Fibroblast of lung (primary cell): ENCODE results near the gene CAMK1D. TPM values are rescaled to one million over a fixed set of nuclear protein-coding genes. Genes with fewer than 3 reads are reported as not detected.

Experiments used
- DNase-seq, 2 donors: peaks; one replicate each; pipeline versions ENCODE4 v3.0.0 to v3.0.0-alpha.2; 2010; ENCODE audit warnings: low read depth in 2 of 2
- H2AFZ ChIP-seq: 2 replicates; pipeline ENCODE4 v1.5.1; 2012; ENCODE audit warnings: low read length, control low read depth, inconsistent platforms
- H3K27ac ChIP-seq: 2 replicates; pipeline ENCODE4 v1.5.1; 2011; ENCODE audit warnings: low read length, control low read depth; ENCODE audit not compliant: insufficient read depth
- H3K27me3 ChIP-seq: 2 replicates; pipeline ENCODE4 v1.5.1; 2011; ENCODE audit warnings: mild to moderate bottlenecking, low read length; ENCODE audit not compliant: control insufficient read depth, insufficient read depth
- H3K36me3 ChIP-seq: 2 replicates; pipeline ENCODE4 v1.5.1; 2011; ENCODE audit warnings: low read length; ENCODE audit not compliant: control insufficient read depth, insufficient read depth
- H3K4me1 ChIP-seq: 2 replicates; pipeline ENCODE4 v1.5.1; 2011; ENCODE audit warnings: low read length; ENCODE audit not compliant: control insufficient read depth, insufficient read depth; ENCODE audit errors: extremely low read depth
- H3K4me2 ChIP-seq: 2 replicates; pipeline ENCODE4 v1.5.1; 2011; ENCODE audit warnings: low read length, control low read depth; ENCODE audit not compliant: insufficient read depth; ENCODE audit errors: extremely low read depth
- H3K4me3 ChIP-seq, 4 experiments: fragments of 200-600 bp in 1 of 4; sonication (generic) in 1 of 4; replicated peaks in 1 of 4; 2 replicates each; pipeline ENCODE4 v1.5.1; 2011 to 2016; ENCODE audit warnings: low read length in 4 of 4, low read depth in 3 of 4, mild to moderate bottlenecking in 3 of 4, control low read depth in 2 of 4, inconsistent platforms in 1 of 4, mixed read lengths in 1 of 4; ENCODE audit not compliant: insufficient read depth in 1 of 4; ENCODE audit errors: control extremely low read depth in 1 of 4
- H3K79me2 ChIP-seq: 2 replicates; pipeline ENCODE4 v1.5.1; 2012; ENCODE audit warnings: mild to moderate bottlenecking, low read length, inconsistent platforms; ENCODE audit not compliant: control insufficient read depth, insufficient read depth
- H3K9ac ChIP-seq: 2 replicates; pipeline ENCODE4 v1.5.1; 2011; ENCODE audit warnings: mild to moderate bottlenecking, low read length, control low read depth; ENCODE audit not compliant: insufficient read depth
- H3K9me3 ChIP-seq: 2 replicates; pipeline ENCODE4 v1.5.1; 2012; ENCODE audit warnings: low read depth, low read length; ENCODE audit not compliant: control insufficient read depth, insufficient read depth
- H4K20me1 ChIP-seq: 2 replicates; pipeline ENCODE4 v1.5.1; 2011; ENCODE audit warnings: low read length; ENCODE audit not compliant: control insufficient read depth, insufficient read depth; ENCODE audit errors: extremely low read depth
- CTCF ChIP-seq, 2 donors: IDR thresholded peaks in 1 of 2; conservative IDR thresholded peaks in 1 of 2; 1 replicate in 1 of 2; 2 replicates in 1 of 2; pipeline ENCODE4 v1.5.1; 2011 to 2012; ENCODE audit warnings: low read length in 2 of 2, control low read depth in 1 of 2, inconsistent platforms in 1 of 2, low read depth in 1 of 2, mild to moderate bottlenecking in 1 of 2
- EZH2 ChIP-seq: IDR thresholded peaks from 2 replicates; pipeline ENCODE4 v1.5.1; 2012; ENCODE audit warnings: low read length, control low read depth, mild to moderate bottlenecking; ENCODE audit errors: missing control alignments
- polyA plus RNA-seq, 2 donors: library from polyadenylated mRNA; depleted of rRNA in 1 of 2; stranded (reverse) in 1 of 2; unstranded in 1 of 2; fragments of >200 nt; gene quantifications; 2 replicates each; pipeline ENCODE4 v1.2.1, GENCODE V29; 2011 to 2012; ENCODE audit warnings: missing spikeins in 1 of 2
- total RNA-seq: library from RNA; depleted of rRNA; stranded (reverse); fragments of >200 nt; gene quantifications from 2 replicates; pipeline ENCODE4 v1.2.1, GENCODE V29; 2014

The CAMK1D gene
- total and polyA plus RNA-seq, 2 donors (not counting 1 experiment from before 2014, with no cell fraction given) = 2.3 TPM

- DNase-seq = no peak
- no peaks in the 10 kb centered on the region for H3K79me2 ChIP-seq
- H4K20me1 ChIP-seq = no peaks in the 10 kb centered on the region
- H3K9ac ChIP-seq = no peak overlapping the region
- TF ChIP-seq EZH2 (no peak), CTCF (conservative IDR thresholded peaks at IDR 0.05 in 1 of 2, IDR thresholded peaks at IDR 0.05 in 1 of 2; ENCODE audit: low read depth in 1 of 2, low read length in 2 of 2) (no peak)
- no peaks in the 10 kb centered on the region for H3K36me3 ChIP-seq
- H2AFZ ChIP-seq = no peak overlapping the region
- H3K27ac ChIP-seq = no peak overlapping the region
- H3K4me2 ChIP-seq = no peak overlapping the region
- no peaks in the 10 kb centered on the region for H3K4me1 ChIP-seq
- H3K9me3 ChIP-seq = no peaks in the 10 kb centered on the region
- H3K27me3 ChIP-seq = no peaks in the 10 kb centered on the region
- H3K4me3 ChIP-seq = no peak overlapping the region
These were observed 219.2 kb downstream of the CAMK1D start for GRCh38 chr10:12568391-12569009.

- TF ChIP-seq CTCF (conservative IDR thresholded peaks at IDR 0.05 in 1 of 2, IDR thresholded peaks at IDR 0.05 in 1 of 2; ENCODE audit: low read depth in 1 of 2, low read length in 2 of 2) = no peak
- no peaks in the 10 kb centered on the region for H4K20me1 ChIP-seq
- H3K27ac ChIP-seq = no peak overlapping the region
These were observed 222.9 kb downstream of the CAMK1D start for GRCh38 chr10:12572281-12572680.

GRCh38 chr10:12577610-12578009 is 228.3 kb downstream of the CAMK1D start:
- H3K27me3 ChIP-seq = no peaks in the 10 kb centered on the region
- no peak overlapping the region for H3K27ac ChIP-seq
- H3K9me3 ChIP-seq = no peaks in the 10 kb centered on the region
- DNase-seq = no peak
- no peak overlapping the region for H2AFZ ChIP-seq
- H4K20me1 ChIP-seq = no peaks in the 10 kb centered on the region
- no peak overlapping the region for H3K4me2 ChIP-seq
- H3K79me2 ChIP-seq = no peaks in the 10 kb centered on the region
- no peak for TF ChIP-seq EZH2
- no peak for TF ChIP-seq CTCF (conservative IDR thresholded peaks at IDR 0.05 in 1 of 2, IDR thresholded peaks at IDR 0.05 in 1 of 2; ENCODE audit: low read depth in 1 of 2, low read length in 2 of 2)
- H3K36me3 ChIP-seq = no peaks in the 10 kb centered on the region
- H3K4me3 ChIP-seq = no peak overlapping the region
- H3K4me1 ChIP-seq = no peaks in the 10 kb centered on the region
- no peak overlapping the region for H3K9ac ChIP-seq

More at GRCh38 chr10:12572281-12572680, 222.9 kb downstream of the CAMK1D start:
- Histone ChIP-seq H3K4me2 (no peak overlapping the region), H3K9ac (no peak overlapping the region), H3K9me3 (no peaks in the 10 kb centered on the region), H3K36me3 (no peaks in the 10 kb centered on the region), H3K4me1 (no peaks in the 10 kb centered on the region), H3K79me2 (no peaks in the 10 kb centered on the region), H3K27me3 (no peaks in the 10 kb centered on the region), H3K4me3 (no peak overlapping the region), H2AFZ (no peak overlapping the region)
- DNase-seq = no peak
